Dermis microvascular lymphatic vessel endothelial cell (primary cell): Measurements from ENCODE around the gene CAMK2B. TPM values are rescaled to one million over a fixed set of nuclear protein-coding genes. Genes with fewer than 3 reads are reported as not detected.
A peak's percentile ranks its signal among the peaks of the same experiment; 100 is the strongest.

Experiments
- DNase-seq, 2 donors: peaks; one replicate each; pipeline versions ENCODE4 v3.0.0 to v3.0.0-alpha.2; 2010; ENCODE audit warnings: low read depth in 2 of 2
- total RNA-seq: library from RNA; depleted of rRNA; stranded (reverse); fragments of >200 nt; gene quantifications from 2 replicates; pipeline ENCODE4 v1.2.1, GENCODE V29; 2014

CAMK2B gene
- total RNA-seq, 1 donor from 2014 or later: 0.13 TPM

DNA sequence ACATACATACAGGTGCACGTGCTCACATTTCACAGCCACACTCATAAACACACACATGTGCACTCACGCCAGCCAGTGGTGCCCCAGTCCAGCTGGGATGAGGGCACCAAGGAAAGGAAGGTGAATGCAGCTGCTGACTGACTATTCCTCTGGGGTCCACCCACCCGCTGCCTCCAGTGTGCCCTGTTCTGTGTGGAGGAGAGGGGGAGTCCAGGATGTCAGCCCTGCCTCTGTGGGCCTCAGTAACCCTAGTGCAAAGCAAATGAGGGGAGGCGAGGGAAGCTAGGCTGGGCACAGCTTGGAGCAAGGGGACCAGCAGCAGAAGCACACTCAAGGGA, 67.0 kb downstream of the CAMK2B start:
- DNase-seq: no peak

DNA sequence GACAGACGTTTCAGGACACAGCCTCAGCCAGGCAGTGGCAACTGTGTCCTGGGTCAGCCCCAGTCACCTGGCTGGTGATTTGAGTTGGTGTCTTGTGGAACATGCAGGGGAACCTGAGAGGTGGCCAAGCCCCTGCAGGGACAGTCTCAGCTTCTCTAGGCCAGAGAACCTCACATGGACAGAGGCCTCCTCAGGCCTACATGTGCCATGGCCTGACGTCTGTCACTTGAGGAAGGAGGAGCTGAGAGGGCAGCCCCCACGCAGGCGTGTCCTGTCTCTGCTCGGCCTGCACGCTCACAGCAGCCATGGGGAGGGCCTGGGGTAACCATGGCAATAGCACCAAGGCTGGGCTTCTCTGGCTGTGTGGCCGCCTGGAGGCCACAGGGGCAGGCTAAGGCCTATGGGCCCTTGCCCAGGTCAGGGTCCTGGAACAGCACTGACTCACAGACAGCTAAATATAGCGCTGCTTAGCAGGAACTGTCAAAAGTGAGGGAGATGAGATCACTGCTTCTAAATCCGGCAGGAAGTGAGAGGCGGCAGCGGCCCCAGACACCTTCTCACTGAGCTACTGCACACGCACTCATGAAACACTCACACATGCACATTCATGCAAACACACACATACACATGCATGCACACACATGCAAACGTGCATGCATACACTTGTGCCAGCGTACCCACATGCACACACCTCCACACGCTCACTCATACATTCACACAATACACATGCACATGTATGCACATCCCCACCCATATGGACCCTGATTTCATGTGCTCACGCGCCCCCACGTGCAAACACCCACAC, 67.6 kb downstream of the CAMK2B start:
- DNase-seq: peak; percentile 18 to 91

DNA sequence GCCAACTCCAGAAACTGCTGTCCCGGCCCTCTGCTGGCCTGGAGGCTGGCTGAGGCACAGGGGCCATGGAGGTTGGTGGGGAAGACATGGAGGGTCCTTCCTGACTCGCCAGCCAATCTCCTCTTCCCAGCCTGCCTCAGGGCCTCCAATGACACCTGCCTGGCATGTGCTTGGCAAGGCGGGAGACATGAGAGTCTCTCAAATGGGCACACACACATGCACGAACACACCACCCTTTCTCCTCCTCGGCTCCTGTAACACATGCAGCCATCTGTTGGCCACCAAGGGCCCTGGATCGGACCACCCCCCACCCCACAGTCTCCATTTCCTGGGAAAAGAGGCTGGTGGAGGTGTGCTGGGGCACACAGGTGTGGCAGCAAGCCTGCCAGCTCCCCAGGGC, 68.2 kb downstream of the CAMK2B start:
- DNase-seq: no peak

DNA sequence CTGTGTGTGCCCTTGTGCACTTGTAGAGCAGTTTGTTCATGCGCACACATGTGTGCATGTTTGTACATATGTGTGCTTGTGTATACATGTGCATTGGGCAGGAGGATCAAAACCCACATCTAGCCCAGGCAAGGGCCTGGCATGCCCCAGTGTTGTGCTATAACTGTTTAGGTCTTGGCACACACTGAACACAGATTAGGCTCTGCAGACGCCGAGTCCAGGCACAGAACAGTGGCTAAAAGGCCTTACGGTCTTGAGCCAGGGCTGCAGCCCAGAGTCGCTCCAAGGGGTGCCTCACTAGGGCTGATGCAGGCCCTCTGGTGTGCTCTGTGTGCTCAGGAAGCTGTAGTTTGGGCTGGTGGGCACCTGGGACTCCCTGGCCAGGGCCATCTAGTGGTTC, 68.9 kb downstream of the CAMK2B start:
- no peak for DNase-seq

DNA sequence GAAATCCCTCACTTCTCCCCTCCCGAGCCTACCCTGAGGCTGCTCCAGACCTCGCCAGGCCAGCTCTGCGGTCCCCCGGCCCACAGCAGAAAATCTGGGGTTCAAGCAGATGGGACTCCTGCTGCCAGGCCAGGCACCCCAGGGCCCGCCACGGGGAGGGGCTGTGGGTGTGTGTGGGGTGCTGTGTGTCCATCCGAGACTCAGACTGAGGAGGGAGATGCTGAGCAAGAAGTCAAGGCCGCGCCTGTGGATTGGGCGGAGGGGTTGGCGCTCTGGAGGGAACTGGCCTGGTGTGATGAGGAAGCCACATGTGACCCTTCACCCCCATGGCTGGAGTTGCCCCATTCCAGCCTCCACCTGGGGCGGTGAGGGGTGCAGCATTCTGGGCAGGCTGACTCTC, 73.5 kb downstream of the CAMK2B start:
- DNase-seq: no peak

DNA sequence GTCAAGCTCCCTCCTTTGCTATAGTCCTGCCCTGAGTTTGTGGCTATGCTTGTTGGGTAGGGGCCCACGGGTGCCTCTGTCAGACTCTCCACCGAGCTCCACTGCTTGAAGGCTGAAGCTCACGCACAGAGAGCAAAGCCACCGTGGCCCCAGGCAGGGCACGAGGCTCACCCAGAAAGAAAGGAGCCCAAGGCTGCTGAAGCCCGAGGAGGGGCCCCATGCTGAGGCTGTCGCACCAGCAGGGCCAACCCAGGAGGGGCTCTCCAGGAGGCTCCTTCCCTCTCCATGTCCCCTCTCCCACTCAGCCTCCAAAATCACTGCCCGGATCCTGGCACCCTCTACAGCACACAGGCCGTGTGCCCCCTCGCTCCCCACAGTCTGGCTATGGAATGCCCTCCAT, 74.1 kb downstream of the CAMK2B start:
- DNase-seq: no peak

DNA sequence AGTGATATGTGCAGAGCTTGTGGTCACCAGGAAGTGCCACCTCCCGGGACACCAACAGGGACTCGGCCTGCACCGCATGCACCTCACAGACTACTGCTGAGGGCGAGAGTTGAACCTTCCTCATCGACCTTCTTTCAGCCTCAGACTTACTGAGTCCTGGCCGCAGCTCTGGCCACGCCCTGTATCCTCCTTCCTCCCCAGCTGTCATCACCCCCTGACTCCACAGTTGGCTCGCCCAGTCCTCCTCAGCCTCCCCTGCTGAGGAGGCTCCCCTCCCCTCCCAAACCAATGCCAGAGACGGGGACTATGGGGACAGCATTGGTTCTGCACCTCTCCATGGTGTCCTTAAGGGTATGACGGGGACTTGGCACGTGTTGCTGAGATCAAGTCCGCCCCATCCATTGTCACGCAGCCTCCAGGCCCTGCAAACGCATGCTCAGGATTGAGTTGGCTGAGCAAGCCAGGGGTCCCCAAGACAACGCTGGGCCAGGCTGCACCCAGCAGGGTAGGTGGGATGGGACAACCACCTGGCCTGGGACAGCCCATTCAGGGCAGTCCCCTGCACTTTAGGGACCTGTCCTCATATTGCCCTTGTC, 75.7 kb downstream of the CAMK2B start:
- DNase-seq: no peak

DNA sequence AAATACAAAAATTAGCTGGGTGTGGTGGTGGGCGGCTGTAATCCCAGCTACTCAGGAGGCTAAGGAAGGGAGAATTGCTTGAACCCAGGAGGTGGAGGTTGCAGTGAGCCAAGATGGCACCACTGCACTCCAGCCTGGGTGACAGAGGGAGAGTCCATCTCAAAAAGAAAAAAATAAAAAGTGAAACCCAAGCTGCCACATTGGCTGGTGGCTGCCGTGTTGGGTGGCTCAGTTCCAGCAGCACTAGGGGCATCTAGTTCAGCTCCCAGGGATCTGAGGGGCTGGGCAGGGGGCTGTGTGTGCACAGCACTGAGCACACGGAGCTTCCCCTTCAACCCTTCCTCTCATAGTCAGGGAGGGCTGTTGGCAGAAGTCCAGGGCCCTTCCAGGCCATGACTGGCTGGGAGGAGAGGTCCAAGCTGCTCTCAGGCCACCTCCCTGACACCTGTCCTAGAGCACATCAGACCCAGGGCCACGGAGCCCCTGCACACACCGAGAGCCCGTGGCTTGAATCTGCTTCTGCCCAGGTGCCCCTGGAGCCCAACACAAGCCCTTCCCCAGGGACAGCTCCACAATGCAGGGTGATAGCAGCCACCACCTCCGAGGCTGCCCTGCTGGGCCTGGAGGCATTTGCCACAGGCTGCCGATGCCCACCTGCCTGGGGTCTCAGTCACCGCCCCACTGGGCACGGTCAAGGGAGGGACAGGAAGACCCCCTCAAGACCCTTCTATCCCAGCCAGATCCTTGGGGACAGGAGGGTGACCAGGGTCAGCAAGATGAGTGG, 77.3 kb downstream of the CAMK2B start:
- DNase-seq: no peak

DNA sequence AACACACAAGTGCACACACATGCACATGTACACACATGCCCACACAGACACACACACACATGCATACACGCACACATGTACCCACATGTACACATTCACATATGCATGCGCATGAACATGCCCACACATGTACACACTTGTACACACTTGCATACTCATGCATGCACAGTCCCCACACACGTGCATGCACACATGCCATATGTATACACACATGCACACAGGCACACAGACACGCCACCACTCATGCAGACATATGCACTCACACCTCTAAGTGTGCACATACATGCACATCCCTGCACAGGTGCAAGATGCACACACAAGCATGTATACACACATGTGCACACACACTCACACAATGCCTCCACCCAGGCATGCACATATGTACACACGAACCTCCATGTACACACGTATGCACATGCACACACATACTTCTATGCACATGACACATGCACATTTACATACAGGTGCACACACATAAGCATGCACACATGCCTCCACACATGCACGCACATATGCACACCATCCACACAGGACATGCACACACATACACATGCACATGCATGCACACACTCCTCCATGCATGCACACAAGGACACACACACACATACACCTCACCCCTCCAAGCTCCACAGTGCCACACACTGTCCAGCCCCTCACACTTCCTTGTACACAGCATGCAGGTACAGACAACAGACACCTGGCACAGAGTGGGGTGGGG, 78.8 kb downstream of the CAMK2B start:
- DNase-seq: no peak

DNA sequence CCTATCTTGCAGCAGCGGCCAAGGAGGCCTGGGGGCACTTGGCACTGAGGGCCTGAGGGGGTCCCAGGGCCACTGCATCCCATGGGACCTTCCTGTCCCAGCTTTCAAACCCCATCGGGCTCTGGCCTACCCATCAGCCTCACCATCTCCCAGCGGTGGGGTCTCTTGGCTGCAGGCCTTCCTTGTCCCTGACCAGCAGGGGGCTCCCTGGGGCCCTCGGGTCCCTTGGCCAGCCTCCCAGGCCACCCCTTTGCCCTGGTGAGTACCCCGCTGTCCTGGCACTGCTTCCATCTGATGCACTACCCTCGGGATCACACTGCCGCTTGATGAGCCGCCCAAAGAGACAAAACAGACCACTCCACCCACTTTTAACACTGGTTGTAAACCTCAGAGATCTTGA, 81.1 kb downstream of the CAMK2B start:
- DNase-seq: peak in 1 of 2 donors; percentile 32

DNA sequence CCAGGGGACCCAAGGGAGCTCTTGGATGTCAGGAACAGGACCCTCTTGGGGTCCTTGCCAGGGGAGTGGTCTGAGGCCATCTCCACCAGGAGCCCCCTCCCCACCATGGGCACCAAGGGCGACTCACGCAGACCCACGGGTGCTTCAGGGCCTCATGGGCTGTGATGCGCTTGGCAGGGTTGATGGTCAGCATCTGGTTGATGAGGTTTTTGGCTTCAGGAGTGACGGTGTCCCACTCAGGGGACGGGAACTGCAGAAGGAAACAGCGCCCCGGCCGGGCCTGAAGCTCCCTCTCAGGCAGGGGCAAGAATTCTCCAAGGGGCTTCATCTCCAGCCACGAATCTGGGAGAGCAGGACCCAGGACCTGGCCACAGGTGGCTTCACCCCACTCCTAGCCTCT, 83.3 kb downstream of the CAMK2B start:
- DNase-seq: no peak

DNA sequence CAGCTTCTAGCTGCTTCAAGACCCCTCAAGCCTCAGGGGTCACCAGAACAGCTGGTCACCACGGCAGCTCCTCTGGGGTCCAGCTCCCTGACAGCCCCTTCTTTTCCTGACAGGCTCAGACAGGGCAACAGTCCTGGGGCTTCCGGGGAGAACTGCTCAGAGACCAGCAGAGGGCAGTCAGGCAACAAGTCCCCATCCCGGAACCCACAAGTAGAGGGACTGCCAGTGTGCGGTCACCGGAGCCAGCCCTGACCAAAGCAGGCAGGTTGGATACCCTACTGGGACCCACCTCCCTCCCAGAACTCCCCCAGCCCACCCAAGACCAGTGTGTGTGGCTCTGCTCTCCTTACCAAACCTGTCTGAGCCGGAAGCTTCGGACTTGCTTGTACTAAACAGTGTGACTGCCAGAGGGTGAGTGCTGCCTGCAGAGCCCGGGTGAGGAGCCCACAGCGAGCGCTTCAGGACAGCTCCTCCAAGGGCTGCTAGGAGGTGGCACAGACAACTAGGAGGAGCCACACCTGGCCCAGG, 84.3 kb downstream of the CAMK2B start:
- peak; percentile 43 to 75 for DNase-seq

DNA sequence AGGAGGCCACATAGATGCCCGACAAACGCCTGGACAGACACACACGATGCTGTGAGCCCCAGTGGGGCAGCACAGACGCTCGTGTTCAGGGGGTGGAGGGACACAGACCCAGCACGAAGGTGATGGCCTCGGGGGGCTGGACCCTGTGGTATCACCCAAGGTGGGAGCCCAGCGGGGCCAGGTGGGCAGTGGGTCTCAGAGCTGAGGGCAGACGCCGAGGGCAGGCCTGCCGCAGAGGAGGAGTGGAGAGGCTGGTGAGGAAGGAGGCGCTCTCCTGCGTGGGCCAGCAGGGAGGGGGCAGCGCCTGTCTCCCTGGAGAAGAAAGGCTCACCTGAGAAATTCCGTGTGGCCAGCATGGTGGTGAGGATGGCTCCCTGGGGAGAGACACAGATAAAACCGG, 85.0 kb downstream of the CAMK2B start:
- no peak for DNase-seq

DNA sequence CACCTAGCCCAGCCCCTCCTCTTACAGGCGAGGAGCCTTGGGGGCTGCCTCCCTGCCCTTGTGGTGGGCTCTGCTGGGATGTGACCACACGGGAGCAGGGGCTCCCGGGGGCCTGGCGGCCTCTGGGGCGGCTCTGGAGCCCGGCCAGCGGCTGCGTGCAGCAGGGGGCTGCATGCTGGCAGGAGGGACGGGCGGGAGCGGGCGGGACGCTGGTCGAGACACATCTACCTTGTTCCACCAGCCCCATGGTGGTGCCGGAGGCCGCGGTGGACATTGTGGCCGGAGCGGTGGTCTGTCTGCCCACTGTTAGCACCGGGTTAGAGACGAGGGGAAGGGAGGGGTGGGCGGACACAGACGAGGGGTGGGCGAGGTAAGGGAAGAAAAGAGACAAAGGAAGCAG, 86.0 kb downstream of the CAMK2B start:
- no peak for DNase-seq

DNA sequence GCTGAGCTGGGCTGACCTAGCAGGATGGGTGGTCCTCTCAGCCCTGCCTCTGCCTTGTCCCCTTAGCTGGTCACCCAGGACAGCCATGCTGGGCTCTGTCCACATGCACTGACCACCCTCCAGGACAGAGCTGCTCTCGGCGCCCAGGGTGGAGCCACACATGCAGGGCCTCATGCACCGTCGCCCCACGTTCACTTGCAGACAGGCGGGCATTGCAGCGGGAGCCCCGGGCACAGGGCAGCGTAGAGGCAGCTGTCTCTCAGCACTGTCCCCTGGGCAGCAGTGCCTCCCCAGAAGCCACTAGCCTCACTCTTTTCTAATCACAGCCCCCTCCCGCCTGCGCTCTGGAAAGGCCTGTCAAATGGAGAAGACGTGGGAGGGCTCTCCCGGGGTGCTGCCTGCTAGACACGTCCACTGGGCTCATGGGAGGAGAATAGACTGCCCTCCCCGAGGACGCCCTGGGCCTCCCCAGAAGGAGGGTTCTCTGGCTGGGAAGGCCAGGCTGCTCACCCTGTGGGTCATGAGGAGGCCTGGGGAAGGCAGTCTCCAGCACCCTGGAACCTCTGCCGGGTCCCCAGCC, 87.2 kb downstream of the CAMK2B start:
- DNase-seq: no peak

DNA sequence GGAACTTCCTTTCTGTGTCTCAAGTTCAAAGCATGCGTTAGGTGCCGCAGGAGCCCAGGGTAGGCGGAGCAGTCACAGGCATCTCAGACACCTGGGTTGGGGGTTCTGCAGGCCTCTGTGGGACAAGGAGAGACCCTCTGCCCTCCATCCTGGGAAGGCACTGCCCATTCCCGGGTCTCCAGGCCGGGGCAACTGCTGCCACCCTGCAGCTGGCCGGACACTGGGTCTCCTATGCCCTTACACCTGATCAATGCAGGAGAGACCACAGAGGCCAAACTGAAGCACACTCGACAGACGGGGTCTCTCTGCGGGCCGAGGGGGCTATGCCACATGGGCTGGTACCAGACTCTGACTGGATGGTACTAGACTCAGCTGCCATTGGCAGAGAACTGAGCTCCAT, 87.7 kb downstream of the CAMK2B start:
- no peak for DNase-seq

DNA sequence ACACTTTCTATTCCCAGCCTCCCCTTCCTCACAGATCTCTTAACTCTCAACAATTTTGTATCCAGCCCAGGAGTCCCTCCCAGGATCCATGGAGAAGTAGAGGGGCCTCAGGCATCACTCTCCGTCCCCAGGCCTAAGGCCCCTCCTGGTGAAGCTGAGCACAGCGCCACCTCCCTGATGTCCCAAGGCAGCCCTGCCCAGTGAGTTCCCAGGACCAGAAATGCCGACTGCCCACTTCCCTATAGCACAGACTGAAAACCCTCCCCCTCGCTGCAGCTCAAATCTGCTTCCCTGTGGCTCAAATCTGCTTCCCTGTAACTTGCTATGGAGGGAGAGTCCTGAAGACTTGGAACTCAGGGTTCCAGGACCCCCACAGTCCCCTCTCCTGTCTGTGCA, 89.1 kb downstream of the CAMK2B start:
- no peak for DNase-seq

DNA sequence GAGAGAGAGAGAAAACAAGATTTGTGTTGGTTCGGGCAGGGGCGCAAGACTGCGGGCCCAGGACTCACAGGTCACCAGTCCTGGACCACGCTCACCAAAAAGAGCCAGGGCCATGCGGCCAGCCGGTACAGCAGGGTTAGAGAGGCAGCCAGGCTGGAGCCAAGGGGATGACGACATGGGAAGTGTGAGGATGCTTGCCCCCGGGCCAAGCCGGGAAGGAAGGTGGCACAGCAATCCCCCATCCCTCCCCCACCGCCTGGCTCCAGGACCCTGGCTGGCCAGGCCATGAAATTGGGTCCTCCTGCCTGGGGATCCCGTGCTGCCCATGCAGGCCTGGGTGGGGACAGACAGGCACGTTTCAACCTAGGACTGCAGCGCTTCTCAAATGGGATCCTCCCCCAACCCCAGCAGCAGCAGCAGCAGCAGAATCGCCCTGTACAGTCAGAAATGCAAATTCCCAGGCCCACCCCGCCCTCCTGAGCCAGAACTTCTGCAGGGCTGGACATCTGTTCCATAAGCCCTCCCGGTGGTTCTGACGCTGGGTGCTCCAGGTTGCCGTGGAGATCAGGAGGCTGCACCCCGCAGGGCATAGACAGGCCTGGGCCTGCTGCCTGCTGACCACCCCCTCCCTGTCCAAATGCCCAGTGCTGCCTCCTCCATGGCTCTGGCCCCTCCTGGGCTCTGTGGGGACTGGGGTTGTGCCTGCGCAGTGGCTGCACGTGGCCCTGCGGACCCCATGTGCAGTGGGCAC, 89.6 kb downstream of the CAMK2B start:
- DNase-seq: no peak

DNA sequence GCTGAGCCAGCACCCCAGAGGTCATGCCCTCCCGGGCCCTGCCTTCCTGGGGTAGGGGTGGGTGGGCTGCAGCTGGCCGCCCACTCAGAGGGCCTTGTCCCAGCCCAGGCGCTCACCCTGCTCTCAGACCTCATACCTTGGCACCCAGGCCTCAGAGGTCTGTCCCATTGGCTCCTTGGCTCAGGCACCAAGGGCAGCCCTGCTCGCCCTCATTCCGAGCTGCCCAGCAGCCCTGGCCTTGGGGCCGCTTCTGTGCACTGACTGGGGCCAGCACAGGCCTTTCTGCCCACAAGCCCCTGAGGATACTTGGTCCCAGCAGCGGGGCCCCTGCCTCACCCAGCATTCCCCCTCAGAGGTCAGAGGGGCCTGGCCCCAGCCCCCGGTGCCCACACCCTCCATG, 90.3 kb downstream of the CAMK2B start:
- DNase-seq: no peak

DNA sequence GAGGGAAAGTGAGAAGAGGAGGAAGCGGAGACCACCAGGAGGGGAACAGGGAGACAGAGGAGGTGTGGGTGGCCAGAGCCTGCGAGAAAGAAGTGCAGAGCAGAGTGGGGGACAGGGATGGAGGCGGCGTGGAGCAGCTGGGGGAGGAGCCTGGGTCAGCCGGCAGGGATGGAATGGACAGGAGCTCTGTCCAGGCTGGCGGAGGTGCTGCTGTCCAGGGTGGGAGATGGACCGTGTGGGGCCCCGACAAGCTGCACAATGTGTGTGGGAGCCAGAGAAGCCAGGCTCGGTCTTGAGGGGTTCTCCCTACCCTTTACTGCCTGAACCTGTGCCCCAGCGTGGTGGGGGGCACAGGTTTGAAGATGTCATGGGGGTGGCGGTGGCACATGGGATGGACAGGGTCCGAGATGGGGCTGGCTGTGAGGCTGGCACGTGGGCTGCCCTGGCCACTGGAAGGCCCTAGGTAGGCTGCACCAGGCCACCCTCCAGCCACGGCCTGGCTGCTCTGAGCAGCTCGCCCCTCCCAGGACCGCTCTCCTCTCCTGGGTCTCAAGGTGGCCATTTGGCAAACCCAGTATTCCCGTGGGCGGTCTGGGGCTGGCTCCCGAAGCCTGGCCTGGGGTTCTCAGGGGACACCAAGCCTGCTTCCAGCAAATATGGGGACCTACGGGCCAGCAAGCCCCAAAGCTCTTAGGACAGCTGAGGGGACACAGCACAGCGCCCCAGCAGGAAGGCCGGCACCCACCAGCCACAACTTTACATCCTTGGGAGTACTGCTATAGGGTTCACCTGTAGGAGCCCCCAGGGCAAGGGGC, 92.3 kb downstream of the CAMK2B start:
- no peak for DNase-seq
